C4-2B (cell line): ENCODE data around the gene GM2A.

Source experiments
- CTCF ChIP-seq: fragments of 450-650 bp; conservative IDR thresholded peaks from 2 replicates; pipeline ENCODE4 v1.5.1; 2017; ENCODE audit warnings: mild to moderate bottlenecking
- ZFX ChIP-seq: fragments of 450-650 bp; IDR thresholded peaks from 2 replicates; pipeline ENCODE4 v1.6.1; 2017

DNA sequence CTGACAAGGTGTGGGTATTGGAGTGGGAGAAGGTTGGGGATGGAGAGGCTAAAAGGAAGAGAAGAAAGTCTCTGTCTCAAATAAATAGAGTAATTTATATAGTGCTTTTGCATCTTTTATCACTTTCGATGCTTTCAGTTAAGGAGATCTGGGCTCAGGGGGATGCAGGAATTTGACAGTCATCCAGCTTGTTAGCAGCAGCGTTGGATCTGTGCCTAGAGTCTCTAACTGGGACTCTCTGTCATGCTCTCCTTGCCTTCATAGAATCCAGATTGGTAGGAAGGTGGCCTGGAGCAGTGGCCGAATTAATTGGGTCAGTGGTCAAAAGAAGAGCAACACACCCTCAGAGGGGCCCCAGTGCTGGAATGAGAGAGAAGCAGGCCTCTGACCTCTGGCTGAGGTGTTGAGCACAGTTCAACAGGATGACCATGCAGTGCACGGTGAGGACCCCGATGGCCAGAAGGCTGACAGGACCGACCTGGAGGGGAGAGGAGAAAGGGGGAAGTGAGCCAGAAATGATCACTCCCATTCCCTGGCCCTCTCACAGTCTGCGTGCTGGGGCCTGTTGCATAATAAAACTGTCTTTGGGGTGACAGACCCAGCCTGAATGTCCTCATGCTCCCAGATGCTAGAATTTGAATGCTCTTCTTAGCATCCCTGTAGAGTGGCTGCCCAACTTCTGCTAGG is 42.9 kb downstream of the GM2A start:
- TF ChIP-seq CTCF, result no peak
- no peak for TF ChIP-seq ZFX
